Esophagus muscularis mucosa (tissue), 4 donors: Measurements from ENCODE around the gene CCDC91. TPM values are rescaled to one million over a fixed set of nuclear protein-coding genes. Genes with fewer than 3 reads are reported as not detected.

Experiments
- DNase-seq: peaks from one replicate; pipeline ENCODE4 v3.0.0-alpha.2; 2017; ENCODE audit errors: extremely low spot score
- H3K27ac ChIP-seq, 4 donors: fragments of 200-600 bp; sonication (generic); replicated peaks in 1 of 4; 1 replicate in 3 of 4; 2 replicates in 1 of 4; pipeline ENCODE4 v1.5.1; 2016 to 2019; ENCODE audit warnings: mild to moderate bottlenecking in 1 of 4
- H3K27me3 ChIP-seq, 4 donors: fragments of 200-600 bp; sonication (generic); one replicate each; pipeline versions ENCODE4 v1.5.1 to v1.6.0; 2016 to 2019
- H3K36me3 ChIP-seq, 4 donors: fragments of 200-600 bp; sonication (generic); one replicate each; pipeline ENCODE4 v1.5.1; 2016 to 2019
- H3K4me1 ChIP-seq, 4 donors: fragments of 200-600 bp; sonication (generic); one replicate each; pipeline ENCODE4 v1.5.1; 2016 to 2019
- H3K4me3 ChIP-seq, 4 donors: fragments of 200-600 bp; sonication (generic); 1 replicate in 2 of 4; 2 replicates in 2 of 4; pipeline ENCODE4 v1.5.1; 2016 to 2019; ENCODE audit warnings: mild to moderate bottlenecking in 4 of 4, moderate library complexity in 1 of 4
- H3K9me3 ChIP-seq, 4 donors: fragments of 200-600 bp; sonication (generic); 1 replicate in 3 of 4; 2 replicates in 1 of 4; pipeline ENCODE4 v1.5.1; 2016 to 2019
- CTCF ChIP-seq, 3 experiments: fragments of 200-600 bp in 2 of 3; fragments of 450-650 bp in 1 of 3; sonication (generic) in 2 of 3; IDR thresholded peaks; one replicate each; pipeline ENCODE4 v1.5.1; 2017 to 2019; ENCODE audit warnings: antibody characterized with exemption in 3 of 3, mild to moderate bottlenecking in 2 of 3, moderate library complexity in 1 of 3
- EP300 ChIP-seq: sonication (generic); formaldehyde crosslinking; IDR thresholded peaks from one replicate; pipeline ENCODE4 v1.6.1; 2017; ENCODE audit warnings: antibody characterized with exemption
- POLR2A ChIP-seq: fragments of 450-650 bp; IDR thresholded peaks from one replicate; pipeline ENCODE4 v1.6.1; 2017; ENCODE audit warnings: antibody characterized with exemption, moderate library complexity, mild to moderate bottlenecking, low read depth
- POLR2AphosphoS5 ChIP-seq, 2 donors: sonication (generic); formaldehyde crosslinking; IDR thresholded peaks; one replicate each; pipeline ENCODE4 v1.6.1; 2017; ENCODE audit warnings: antibody characterized with exemption in 2 of 2
- WGBS: methylation state at CpG from one replicate; pipeline ENCODE4 v1.1.5; 2018; 5-methylcytosine and 5-hydroxymethylcytosine counted together
- intact Hi-C: fragments of 100-400 bp; cut with DNase I; formaldehyde crosslinking; loops from one replicate; pipeline ENCODE4 v1.15.1; 2023
- total RNA-seq, 4 donors: library from RNA; depleted of rRNA; stranded (reverse); fragments of >200 nt; gene quantifications; one replicate each; pipeline versions ENCODE4 v1.1.0 to v1.2.1, GENCODE V29; 2016

The CCDC91 gene
- total RNA-seq, 4 donors from 2014 or later: 51.1 to 76.4 (median 59.0) TPM

GRCh38 chr12:28177461-28177860, 12.8 kb upstream of the CCDC91 start:
- H3K9me3 ChIP-seq: no peaks in the 10 kb centered on the region
- DNase-seq: no peak
- H3K27ac ChIP-seq: no peak overlapping the region
- no peaks in the 10 kb centered on the region for H3K27me3 ChIP-seq
- WGBS: 89% methylated on average over 2 of the region's 2 CpGs
- TF ChIP-seq EP300 (no peak), POLR2AphosphoS5 (IDR thresholded peaks at IDR 0.05) (no peak), CTCF (IDR thresholded peaks at IDR 0.05) (no peak), POLR2A (no peak)
- no peaks in the 10 kb centered on the region for H3K36me3 ChIP-seq
- no peaks in the 10 kb centered on the region for H3K4me1 ChIP-seq
- intact Hi-C loops: no loop called here
- no peak overlapping the region for H3K4me3 ChIP-seq

DNA sequence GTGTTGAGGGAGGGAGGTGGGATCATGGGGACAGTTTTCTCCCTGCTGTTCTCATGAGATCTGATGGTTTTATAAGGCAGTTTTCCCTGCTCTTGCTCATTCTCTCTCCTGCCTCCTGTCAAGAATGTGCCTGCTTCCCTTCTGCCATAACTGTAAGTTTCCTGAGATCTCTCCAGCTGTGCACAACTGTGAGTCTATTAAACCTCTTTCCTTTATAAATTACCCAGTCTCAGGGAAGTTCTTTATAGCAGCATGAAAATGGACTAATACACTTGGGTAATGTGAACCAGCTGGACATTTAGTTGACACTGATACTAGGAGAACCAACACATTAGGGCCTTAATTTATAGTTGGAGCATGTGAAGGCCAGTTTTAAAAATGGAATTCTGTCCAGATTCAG, 12.4 kb upstream of the CCDC91 start:
- no peak for DNase-seq
- Histone ChIP-seq H3K4me1 (no peaks in the 10 kb centered on the region), H3K4me3 (no peak overlapping the region), H3K36me3 (no peaks in the 10 kb centered on the region), H3K27ac (no peak overlapping the region), H3K9me3 (no peaks in the 10 kb centered on the region), H3K27me3 (no peaks in the 10 kb centered on the region)
- intact Hi-C loops: no loop called here
- TF ChIP-seq POLR2A: no peak
- no peak for TF ChIP-seq EP300
- TF ChIP-seq POLR2AphosphoS5 (IDR thresholded peaks at IDR 0.05): no peak
- TF ChIP-seq CTCF (IDR thresholded peaks at IDR 0.05): no peak

DNA sequence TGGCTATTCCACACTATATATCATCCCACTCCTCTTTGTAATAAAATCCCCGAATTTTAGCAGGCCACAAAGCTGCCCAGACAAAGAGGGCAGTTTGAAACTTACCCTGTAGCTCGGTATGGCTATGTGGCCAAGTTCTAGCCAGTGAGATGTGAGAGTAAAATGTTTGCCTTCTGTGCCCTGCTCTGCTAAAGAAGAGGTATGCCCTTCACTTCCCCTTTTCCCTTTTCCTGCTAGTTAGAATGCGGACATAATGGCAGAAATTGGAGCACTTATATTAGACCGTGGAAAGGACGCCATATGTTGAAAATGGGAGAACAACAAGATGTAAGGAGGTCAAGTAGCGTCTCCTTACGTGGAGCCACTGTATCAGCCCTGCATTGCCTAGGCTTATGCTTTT, 11.5 kb upstream of the CCDC91 start:
- H3K27ac ChIP-seq: no peak overlapping the region

DNA sequence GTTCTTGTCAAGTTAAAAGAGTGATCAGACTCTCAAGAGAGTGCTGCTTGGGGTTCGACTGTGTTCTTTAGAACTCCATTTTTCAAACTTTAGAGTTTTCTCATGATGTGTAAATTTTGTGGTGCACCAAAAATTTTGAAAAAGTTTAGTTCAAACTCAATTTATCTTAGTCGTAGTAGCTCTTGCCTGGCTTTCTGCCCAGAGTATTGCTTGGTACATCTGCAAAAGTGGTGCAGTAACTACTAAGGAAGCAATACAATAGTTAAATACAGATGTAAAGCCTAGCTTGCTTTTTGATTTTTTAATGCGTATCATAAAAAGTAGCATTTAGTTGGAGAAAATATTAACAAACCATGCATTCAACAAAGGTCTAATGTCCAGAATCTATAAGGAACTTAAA, 9.5 kb upstream of the CCDC91 start:
- DNase-seq: no peak
- TF ChIP-seq POLR2A (no peak), POLR2AphosphoS5 (IDR thresholded peaks at IDR 0.05) (no peak), EP300 (no peak), CTCF (IDR thresholded peaks at IDR 0.05) (no peak)
- Histone ChIP-seq H3K4me3 (no peak overlapping the region), H3K27ac (no peak overlapping the region), H3K36me3 (no peaks in the 10 kb centered on the region), H3K27me3 (no peaks in the 10 kb centered on the region), H3K4me1 (no peaks in the 10 kb centered on the region), H3K9me3 (no peaks in the 10 kb centered on the region)
- intact Hi-C loops: no loop called here
- WGBS: 64% methylated on average over 3 of the region's 3 CpGs

More for the DNA sequence above, 11.5 kb upstream of the CCDC91 start:
- Histone ChIP-seq H3K4me1 (no peaks in the 10 kb centered on the region), H3K36me3 (no peaks in the 10 kb centered on the region), H3K27me3 (no peaks in the 10 kb centered on the region), H3K9me3 (no peaks in the 10 kb centered on the region), H3K4me3 (no peak overlapping the region)
- TF ChIP-seq EP300 (no peak), POLR2A (no peak), POLR2AphosphoS5 (IDR thresholded peaks at IDR 0.05) (no peak), CTCF (IDR thresholded peaks at IDR 0.05) (no peak)
- DNase-seq: no peak
- 92% methylated on average over 7 of the region's 7 CpGs for WGBS
- intact Hi-C loops: no loop called here

GRCh38 chr12:28184375-28184774, 5.9 kb upstream of the CCDC91 start:
- intact Hi-C loops: no loop called here
- TF ChIP-seq CTCF (IDR thresholded peaks at IDR 0.05) (no peak), POLR2AphosphoS5 (IDR thresholded peaks at IDR 0.05) (no peak), POLR2A (no peak), EP300 (no peak)
- no peaks in the 10 kb centered on the region for H3K27me3 ChIP-seq
- H3K9me3 ChIP-seq: no peaks in the 10 kb centered on the region
- peaks cover 0 to 3% (median 0%) of the 10 kb centered on the region in 4 donors for H3K4me1 ChIP-seq
- no peaks in the 10 kb centered on the region for H3K36me3 ChIP-seq
- no peak overlapping the region for H3K4me3 ChIP-seq
- H3K27ac ChIP-seq: no peak overlapping the region
- DNase-seq: no peak
- WGBS: 100% methylated on average over 1 of the region's 1 CpG
